Endothelial cell (in vitro differentiated cells): Measurements from ENCODE around the gene ARPC5. TPM values are rescaled to one million over a fixed set of nuclear protein-coding genes. Genes with fewer than 3 reads are reported as not detected.
A peak's percentile ranks its signal among the peaks of the same experiment; 100 is the strongest.

ENCODE experiments used
- DNase-seq: peaks from one replicate; pipeline ENCODE4 v3.0.0; 2021; ENCODE audit warnings: low spot score
- H3K27ac Mint-ChIP-seq: one replicate; pipeline ENCODE4 v1.8.0; 2021; ENCODE audit warnings: mixed read lengths, inconsistent platforms; ENCODE audit not compliant: unreplicated experiment
- H3K27me3 Mint-ChIP-seq: one replicate; pipeline ENCODE4 v1.8.0; 2021; ENCODE audit warnings: mild to moderate bottlenecking, moderate library complexity, mixed read lengths, inconsistent platforms; ENCODE audit not compliant: unreplicated experiment
- H3K36me3 Mint-ChIP-seq: one replicate; pipeline ENCODE4 v1.8.0; 2021; ENCODE audit warnings: mild to moderate bottlenecking, low read depth, mixed read lengths, inconsistent platforms; ENCODE audit not compliant: unreplicated experiment
- H3K4me1 Mint-ChIP-seq: one replicate; pipeline ENCODE4 v1.8.0; 2021; ENCODE audit warnings: mild to moderate bottlenecking, mixed read lengths, inconsistent platforms; ENCODE audit not compliant: unreplicated experiment
- H3K4me3 Mint-ChIP-seq: one replicate; pipeline ENCODE4 v1.8.0; 2021; ENCODE audit warnings: mild to moderate bottlenecking, mixed read lengths, inconsistent platforms; ENCODE audit not compliant: unreplicated experiment
- H3K9me3 Mint-ChIP-seq: one replicate; pipeline ENCODE4 v1.8.0; 2021; ENCODE audit warnings: mixed read lengths, inconsistent platforms; ENCODE audit not compliant: unreplicated experiment
- total RNA-seq: library from RNA; stranded (reverse); fragmentation: NEBNext Ultra II Directional; extraction: Animal tissue kit (Norgen Biotek cat#: 25700); gene quantifications from one replicate; pipeline ENCODE4 v1.2.1, GENCODE V29; 2021; ENCODE audit not compliant: unreplicated experiment
- TF ChIP-seq, protein P1 (sequence below): fragments of 200-600 bp; sonication (generic); IDR thresholded peaks from one replicate; pipeline ENCODE4 v1.5.0; 2021; ENCODE audit warnings: antibody characterized with exemption; ENCODE audit not compliant: unreplicated experiment

ARPC5 gene
- total RNA-seq, 1 donor from 2014 or later, result 142 TPM

DNA sequence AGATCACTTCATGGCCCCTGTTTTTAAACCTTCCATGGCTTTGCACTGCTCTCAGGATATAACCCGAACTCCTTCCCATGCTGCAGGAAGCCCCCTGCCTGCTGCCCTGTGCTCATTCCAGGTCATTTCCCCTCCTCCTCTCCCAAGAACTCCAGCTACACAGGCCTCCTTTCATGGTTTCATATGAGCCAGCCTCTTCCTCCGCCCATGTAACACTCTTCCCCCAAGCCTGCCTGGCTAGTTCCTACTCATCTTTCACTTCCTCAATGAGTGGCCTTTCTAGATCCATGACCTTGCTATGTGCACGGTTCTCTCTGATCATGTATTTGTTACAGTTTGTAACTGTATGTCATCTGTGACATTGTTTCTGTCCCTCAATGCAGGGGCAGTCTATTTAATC is 42.2 kb downstream of the ARPC5 start:
- Mint-ChIP-seq H3K4me3 (no peak overlapping the region), H3K4me1 (peaks cover 12% of the 10 kb centered on the region), H3K27ac (peak overlapping the region; percentile 46), H3K36me3 (peaks cover 3% of the 10 kb centered on the region), H3K9me3 (no peaks in the 10 kb centered on the region), H3K27me3 (peaks cover 3% of the 10 kb centered on the region)
- DNase-seq, result no peak
- TF ChIP-seq, protein P1, sequence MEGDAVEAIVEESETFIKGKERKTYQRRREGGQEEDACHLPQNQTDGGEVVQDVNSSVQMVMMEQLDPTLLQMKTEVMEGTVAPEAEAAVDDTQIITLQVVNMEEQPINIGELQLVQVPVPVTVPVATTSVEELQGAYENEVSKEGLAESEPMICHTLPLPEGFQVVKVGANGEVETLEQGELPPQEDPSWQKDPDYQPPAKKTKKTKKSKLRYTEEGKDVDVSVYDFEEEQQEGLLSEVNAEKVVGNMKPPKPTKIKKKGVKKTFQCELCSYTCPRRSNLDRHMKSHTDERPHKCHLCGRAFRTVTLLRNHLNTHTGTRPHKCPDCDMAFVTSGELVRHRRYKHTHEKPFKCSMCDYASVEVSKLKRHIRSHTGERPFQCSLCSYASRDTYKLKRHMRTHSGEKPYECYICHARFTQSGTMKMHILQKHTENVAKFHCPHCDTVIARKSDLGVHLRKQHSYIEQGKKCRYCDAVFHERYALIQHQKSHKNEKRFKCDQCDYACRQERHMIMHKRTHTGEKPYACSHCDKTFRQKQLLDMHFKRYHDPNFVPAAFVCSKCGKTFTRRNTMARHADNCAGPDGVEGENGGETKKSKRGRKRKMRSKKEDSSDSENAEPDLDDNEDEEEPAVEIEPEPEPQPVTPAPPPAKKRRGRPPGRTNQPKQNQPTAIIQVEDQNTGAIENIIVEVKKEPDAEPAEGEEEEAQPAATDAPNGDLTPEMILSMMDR, result no peak

DNA sequence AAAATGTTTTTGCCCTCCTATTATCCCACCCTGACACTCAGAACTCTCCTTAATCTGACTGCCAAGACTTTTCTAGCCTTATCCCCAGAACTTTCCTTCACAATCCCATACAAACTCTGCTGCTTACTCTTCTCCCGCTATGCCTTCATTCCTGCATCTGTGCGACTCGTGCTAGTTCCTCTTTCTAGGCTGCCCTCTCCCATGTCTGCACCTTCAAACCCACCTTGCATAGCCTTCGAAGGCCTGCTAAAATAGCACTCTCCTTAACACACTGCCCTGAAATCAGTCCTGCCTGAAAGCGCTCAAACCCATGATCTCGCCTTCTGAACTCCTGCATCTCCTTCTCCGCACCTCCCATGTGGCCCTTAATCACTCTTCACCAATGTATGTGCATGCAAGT is 42.9 kb downstream of the ARPC5 start:
- peaks cover 3% of the 10 kb centered on the region for H3K27me3 Mint-ChIP-seq
- no peak overlapping the region for H3K4me3 Mint-ChIP-seq
- peaks cover 3% of the 10 kb centered on the region for H3K36me3 Mint-ChIP-seq
- TF ChIP-seq, protein P1, result no peak
- H3K4me1 Mint-ChIP-seq, result peaks cover 12% of the 10 kb centered on the region
- H3K9me3 Mint-ChIP-seq, result no peaks in the 10 kb centered on the region
- DNase-seq, result no peak
- no peak overlapping the region for H3K27ac Mint-ChIP-seq

DNA sequence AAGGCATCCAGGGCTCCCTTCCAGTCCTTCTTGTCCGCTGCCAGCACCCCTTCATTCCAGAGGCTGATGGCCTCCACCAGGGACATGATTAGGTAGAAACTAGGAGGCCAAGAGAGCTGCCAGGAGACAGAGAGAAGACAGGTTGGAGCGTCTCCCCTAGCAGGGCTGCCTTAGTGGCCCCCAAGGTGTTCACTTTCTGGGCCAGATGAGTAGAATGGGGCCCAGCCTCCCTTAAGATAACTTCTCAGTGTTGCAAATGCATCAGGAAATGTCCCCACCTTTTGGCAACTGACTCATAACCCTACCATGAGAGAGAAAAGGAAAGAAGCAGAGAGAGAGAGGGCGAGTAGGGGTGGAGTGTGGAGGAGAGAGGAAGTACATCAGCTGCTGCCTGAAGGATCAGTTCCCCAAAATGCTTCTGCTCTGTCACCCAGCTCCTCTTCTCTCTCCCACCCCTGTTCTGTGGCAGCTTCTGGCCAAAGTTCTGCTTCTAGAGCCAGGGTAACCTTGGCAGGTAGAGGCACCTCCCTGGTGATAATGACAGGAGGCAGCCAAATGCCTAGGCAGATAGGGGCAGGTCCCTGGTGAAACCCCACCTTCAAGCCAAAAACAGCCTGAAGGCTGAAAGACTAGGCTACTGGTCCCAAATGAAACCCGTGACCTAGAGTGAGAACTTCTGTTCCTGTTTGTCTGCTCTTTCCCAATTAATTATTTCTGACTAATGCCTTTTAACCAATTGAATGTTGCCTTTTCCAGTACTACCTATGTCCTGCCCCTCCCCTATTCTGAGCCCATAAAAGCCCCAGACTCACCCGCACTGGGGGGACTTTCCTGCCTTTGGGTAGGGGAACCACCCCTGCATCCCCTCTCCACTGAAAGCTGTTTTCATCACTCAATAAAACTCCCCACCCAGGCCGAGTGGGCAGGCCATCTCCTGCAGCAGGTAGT is 45.1 kb downstream of the ARPC5 start, which contains the start of gene NCF2:
TSS of gene NCF2 (minus strand) at position 216 of the 948 bp plus-strand sequence. CDS start at position 86, 130 bp downstream.
- Mint-ChIP-seq H3K27me3 (peaks cover 3% of the 10 kb centered on the region), H3K9me3 (no peaks in the 10 kb centered on the region), H3K36me3 (peaks cover 3% of the 10 kb centered on the region), H3K4me3 (no peak within 1 kb of the TSS), H3K4me1 (peaks cover 12% of the 10 kb centered on the region), H3K27ac (no peak within 1 kb of the TSS)
- TF ChIP-seq, protein P1, result no peak
- no peak for DNase-seq

DNA sequence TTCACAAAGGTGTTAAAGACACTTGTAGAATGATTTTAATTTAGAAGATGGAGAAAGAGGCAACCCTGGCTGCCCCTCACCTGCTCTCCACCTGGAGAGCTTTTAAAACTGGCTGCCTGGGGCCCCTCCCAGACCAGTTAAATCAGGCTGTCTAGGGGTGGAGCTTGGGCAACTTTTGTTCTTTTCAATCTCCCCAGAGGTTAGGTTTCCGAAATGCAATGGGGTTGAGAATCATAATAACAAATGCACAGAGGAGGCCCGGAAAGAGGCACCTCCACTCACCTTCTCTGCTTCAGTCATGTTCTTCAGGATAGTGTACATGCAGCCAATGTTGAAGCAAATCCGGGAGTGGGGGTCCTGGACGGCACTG is 45.7 kb downstream of the ARPC5 start:
- Mint-ChIP-seq H3K9me3 (no peaks in the 10 kb centered on the region), H3K27me3 (peaks cover 3% of the 10 kb centered on the region), H3K36me3 (peaks cover 3% of the 10 kb centered on the region), H3K4me1 (peaks cover 12% of the 10 kb centered on the region), H3K4me3 (no peak overlapping the region), H3K27ac (no peak overlapping the region)
- TF ChIP-seq, protein P1, result no peak
- DNase-seq, result no peak

DNA sequence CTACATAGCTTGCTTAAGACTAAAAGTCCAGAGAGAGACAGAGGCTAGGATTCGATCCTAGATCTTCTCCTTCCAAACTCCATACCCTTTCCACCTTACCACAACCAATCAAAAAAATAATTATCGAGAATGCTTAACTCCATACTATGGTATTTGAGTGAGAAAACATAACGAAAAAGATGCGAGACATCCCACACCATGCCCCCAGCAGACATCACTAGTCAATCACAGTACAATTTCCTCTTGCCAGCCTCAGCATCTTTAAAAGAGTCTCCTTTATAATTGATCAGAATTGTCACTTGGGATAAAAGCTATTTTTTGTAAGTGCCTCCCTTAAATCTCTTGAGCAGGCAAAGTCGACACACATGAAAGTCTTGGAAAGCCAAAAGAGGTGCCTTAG is 46.2 kb downstream of the ARPC5 start:
- no peaks in the 10 kb centered on the region for H3K9me3 Mint-ChIP-seq
- H3K4me1 Mint-ChIP-seq, result peaks cover 12% of the 10 kb centered on the region
- H3K4me3 Mint-ChIP-seq, result no peak overlapping the region
- peaks cover 3% of the 10 kb centered on the region for H3K36me3 Mint-ChIP-seq
- peaks cover 3% of the 10 kb centered on the region for H3K27me3 Mint-ChIP-seq
- no peak for DNase-seq
- H3K27ac Mint-ChIP-seq, result no peak overlapping the region
- TF ChIP-seq, protein P1, result no peak
